Endometrium (tissue), 2 donors: ENCODE results near the gene NDUFV2.
"Not testable (repeated sequence)": the region's sequence is repeated elsewhere in the genome, so short reads cannot be mapped to it uniquely, and the experiment has no call there.

Experiments used
- FAIRE-seq: peaks from 2 replicates; lab custom pipeline; 2012; peaks lifted over from hg19 to GRCh38; lab: Jason Lieb, UNC
- donor health status: control.
- donor health status: control.

NDUFV2 gene

GRCh38 chr18:9102508-9103375 is at the start of gene NDUFV2:
NDUFV2 (plus strand) TSS chr18:9102699; CDS start chr18:9102744, 45 bp downstream.
- FAIRE-seq = no peak

DNA sequence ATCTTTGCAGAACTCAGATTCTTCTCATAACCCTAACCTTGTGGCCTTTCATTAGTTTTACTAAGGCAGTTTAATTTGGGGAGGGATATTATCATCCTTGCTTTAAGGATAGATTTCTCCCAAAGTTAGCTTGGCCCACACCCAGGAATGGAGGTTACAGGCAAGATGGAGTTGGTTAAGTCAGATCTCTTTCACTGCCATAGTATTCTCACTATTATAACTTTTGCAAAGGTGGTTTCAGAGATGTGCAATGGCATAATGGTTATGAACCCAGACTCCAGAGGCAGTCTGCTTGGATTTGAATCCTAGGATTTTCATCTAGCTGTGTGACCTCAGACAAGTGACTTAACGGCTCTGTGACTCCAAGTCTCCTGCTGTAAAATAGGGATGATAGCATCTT is 48.7 kb upstream of the NDUFV2 start:
- FAIRE-seq = no peak

GRCh38 chr18:9055185-9055584 is 47.3 kb upstream of the NDUFV2 start:
- peak; percentile 87 for FAIRE-seq

DNA sequence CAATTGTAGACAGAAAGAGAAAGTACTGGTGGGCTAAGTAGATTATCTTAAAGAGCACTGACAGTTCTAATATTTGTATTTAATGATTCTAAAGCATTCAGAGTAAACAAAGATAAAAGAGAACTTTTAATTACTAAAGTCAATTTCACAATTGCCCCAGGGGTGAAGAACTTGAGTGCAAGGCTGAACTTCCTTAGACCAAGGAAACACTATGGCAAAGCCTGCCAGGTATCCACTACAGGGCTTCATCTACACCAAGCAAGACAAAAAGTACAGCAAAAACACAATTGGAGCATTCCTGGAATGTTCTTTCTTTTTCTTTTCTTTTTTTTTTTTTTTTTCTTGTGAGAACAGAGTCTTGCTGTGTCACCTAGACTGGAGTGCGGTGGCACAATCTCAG is 46.9 kb upstream of the NDUFV2 start:
- FAIRE-seq = no peak

- FAIRE-seq = no peak
Observed at GRCh38 chr18:9057646-9058045, 44.9 kb upstream of the NDUFV2 start.

GRCh38 chr18:9058406-9058805 is 44.1 kb upstream of the NDUFV2 start:
- no peak for FAIRE-seq

DNA sequence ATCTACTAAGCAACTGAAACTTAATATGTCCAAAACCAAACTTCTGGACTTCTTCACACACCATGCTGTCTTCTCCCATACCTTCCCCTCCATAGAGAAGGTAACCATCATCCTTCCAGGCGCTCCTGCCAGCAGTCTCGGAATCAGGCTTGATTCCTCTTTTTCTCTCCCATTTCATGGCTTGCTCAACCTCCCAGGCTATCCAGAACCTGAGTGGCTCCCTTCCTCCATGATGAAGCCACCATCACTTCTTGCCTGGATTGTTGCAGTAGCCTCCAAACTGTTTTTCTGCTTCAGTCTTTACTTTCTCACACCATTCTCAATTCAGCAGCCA is 40.1 kb upstream of the NDUFV2 start:
- no peak for FAIRE-seq

DNA sequence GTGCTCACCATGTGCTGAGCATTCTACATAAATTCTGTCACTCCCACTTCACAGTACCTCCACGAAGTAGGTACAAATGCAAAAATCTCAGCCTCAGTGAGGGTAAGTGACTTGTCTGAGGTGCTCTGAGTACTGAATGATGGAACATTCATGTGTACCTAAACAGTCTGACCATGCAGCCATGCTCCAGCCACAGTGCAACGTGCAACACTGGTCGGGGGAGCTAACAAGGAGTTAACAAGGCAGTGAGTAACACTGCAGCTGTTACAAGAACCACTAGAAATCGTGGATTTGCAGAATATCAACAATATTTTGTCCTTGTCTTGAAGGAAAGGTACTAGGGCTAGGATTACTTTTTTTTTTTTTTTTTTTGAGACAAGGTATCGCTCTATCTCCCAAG is 36.6 kb upstream of the NDUFV2 start:
- no peak for FAIRE-seq

DNA sequence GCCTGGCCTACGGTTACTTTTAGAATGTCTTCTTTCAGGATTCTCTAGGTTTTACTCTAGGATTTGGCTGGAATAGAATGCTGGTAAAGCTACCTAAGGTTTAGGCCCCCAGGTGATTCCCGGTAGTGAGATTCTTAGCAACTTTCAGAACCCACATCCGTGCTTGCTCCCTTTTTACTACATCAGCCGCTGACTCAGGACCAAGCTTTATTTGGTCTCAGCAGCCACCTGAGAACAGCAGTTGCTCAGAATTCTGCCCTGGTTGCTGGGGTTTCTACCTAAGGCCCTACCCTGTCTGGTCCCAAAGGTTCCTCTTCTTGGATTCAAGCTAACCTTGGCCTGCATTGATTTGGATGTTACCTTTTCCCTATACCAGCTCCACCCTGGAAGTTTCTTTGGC is 36.1 kb upstream of the NDUFV2 start:
- no peak for FAIRE-seq

DNA sequence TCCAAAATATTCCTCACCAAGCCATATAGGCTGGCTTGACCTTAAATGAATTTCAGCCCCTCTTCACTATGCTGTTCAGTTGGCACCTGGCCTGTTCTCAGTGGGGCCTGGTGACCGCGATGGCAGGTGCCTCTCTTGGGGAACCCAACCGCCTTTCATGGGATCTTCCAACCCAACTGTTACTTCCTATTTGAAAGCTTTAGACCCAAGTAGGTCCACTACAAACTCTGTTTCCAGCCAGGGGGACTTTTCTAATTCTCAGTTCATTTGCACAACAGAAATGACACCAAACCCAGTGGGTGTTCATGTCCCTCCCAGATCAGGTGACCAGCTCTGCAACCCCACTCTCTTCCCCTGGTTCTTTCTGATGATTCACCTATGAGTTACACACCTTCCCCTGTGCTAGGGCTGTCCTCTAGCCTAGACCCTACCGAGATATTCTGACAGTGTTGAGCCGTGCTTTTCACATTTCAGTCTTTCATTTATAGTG is 35.6 kb upstream of the NDUFV2 start:
- FAIRE-seq = no peak

GRCh38 chr18:9067823-9068222 is 34.7 kb upstream of the NDUFV2 start:
- FAIRE-seq = no peak

DNA sequence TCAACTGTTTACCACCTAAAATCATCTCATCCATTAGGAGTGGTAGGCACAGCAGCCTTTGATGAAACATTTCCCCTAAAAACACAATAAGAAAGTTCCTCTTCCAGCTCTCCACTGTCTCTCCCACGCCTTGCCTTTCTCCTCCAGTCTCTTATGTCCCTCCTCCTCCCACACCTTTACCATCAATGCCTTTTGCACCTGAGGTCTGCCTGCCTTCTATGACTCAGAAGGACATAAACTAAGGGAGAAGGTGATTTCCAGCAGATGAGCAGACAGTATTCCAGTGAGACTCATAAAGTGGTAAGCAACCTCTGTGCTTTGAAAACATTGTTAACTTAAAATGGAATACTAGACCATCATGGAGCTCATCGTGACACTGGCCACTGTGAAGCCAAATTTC is 34.2 kb upstream of the NDUFV2 start:
- FAIRE-seq = no peak

- FAIRE-seq = no peak
Observed at GRCh38 chr18:9069601-9070000, 32.9 kb upstream of the NDUFV2 start.

DNA sequence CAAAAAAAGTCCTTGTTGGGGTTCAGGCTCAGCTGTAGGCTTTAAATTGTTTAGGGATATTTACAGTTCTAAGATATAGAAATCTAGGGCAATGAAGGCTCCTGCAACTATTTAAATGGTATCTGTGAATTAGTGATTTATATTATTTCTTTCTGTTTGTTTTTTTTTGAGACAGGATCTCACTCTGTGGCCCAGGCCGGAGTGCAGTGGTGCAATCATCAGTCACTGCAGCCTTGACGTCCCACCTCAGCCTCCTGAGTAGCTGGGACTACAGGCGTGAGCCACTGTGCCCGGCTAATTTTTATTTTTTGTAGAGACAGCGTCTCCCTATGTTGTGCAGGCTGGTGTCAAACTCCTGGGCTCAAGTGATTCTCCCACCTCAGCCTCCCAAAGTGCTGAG is 32.3 kb upstream of the NDUFV2 start:
- no peak for FAIRE-seq

GRCh38 chr18:9079818-9080528 is 22.5 kb upstream of the NDUFV2 start:
- no peak for FAIRE-seq

GRCh38 chr18:9081940-9082339 is 20.6 kb upstream of the NDUFV2 start:
- FAIRE-seq = no peak

GRCh38 chr18:9082711-9083510 is 19.6 kb upstream of the NDUFV2 start:
- FAIRE-seq = no peak

- no peak for FAIRE-seq
Observed at GRCh38 chr18:9086015-9086414, 16.5 kb upstream of the NDUFV2 start.

- FAIRE-seq = no peak
Observed at GRCh38 chr18:9086624-9087023, 15.9 kb upstream of the NDUFV2 start.

- no peak for FAIRE-seq
Observed at GRCh38 chr18:9087144-9087543, 15.4 kb upstream of the NDUFV2 start.

- no peak for FAIRE-seq
Observed at GRCh38 chr18:9088252-9088651, 14.2 kb upstream of the NDUFV2 start.

GRCh38 chr18:9088727-9089126 is 13.8 kb upstream of the NDUFV2 start:
- not testable (repeated sequence) for FAIRE-seq

GRCh38 chr18:9090578-9090977 is 11.9 kb upstream of the NDUFV2 start:
- FAIRE-seq = no peak
